Uterus (tissue), 2 donors: ENCODE measurements around the gene ZNF268.

Experiments used
- POLR2A ChIP-seq, 2 donors: fragments of 450-650 bp; IDR thresholded peaks; one replicate each; pipeline ENCODE4 v1.6.1; 2016; ENCODE audit warnings: antibody characterized with exemption in 2 of 2, mild to moderate bottlenecking in 1 of 2, moderate library complexity in 1 of 2
- TF ChIP-seq, protein P1 (sequence below), 4 experiments: fragments of 200-600 bp in 2 of 4; fragments of 450-650 bp in 2 of 4; sonication (generic) in 2 of 4; IDR thresholded peaks; one replicate each; pipeline ENCODE4 v1.5.1; 2016 to 2019; ENCODE audit warnings: antibody characterized with exemption in 4 of 4, mild to moderate bottlenecking in 2 of 4, moderate library complexity in 1 of 4

DNA sequence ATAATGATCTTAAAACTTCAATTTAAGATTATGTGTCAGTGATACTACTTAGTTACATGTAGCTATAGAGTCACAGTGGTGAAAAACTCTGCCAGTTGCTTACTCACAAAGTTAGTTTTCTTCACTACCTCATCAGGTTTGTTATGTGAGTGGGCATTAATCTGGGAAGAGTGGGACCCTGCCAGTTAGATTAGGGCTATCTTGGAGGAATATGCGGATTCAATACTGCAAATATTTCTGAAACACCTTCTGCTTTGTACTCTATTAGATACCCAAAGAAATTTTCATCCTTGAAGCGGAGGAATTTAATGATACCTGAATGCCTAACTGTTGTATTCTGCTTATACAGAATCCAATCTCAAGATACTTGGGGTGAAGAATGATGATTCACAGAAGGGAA is 25.1 kb downstream of the ZNF268 start:
- TF ChIP-seq, protein P1, sequence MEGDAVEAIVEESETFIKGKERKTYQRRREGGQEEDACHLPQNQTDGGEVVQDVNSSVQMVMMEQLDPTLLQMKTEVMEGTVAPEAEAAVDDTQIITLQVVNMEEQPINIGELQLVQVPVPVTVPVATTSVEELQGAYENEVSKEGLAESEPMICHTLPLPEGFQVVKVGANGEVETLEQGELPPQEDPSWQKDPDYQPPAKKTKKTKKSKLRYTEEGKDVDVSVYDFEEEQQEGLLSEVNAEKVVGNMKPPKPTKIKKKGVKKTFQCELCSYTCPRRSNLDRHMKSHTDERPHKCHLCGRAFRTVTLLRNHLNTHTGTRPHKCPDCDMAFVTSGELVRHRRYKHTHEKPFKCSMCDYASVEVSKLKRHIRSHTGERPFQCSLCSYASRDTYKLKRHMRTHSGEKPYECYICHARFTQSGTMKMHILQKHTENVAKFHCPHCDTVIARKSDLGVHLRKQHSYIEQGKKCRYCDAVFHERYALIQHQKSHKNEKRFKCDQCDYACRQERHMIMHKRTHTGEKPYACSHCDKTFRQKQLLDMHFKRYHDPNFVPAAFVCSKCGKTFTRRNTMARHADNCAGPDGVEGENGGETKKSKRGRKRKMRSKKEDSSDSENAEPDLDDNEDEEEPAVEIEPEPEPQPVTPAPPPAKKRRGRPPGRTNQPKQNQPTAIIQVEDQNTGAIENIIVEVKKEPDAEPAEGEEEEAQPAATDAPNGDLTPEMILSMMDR (IDR thresholded peaks at IDR 0.05): no peak
- TF ChIP-seq POLR2A (IDR thresholded peaks at IDR 0.05): no peak
